Uterus (tissue), 4 donors: ENCODE results near the gene MTSS2. TPM values are rescaled to one million over a fixed set of nuclear protein-coding genes. Genes with fewer than 3 reads are reported as not detected.

Experiments
- DNase-seq, 2 donors: peaks; one replicate each; pipeline ENCODE4 v3.0.0-alpha.2; 2019 to 2020
- H3K27ac ChIP-seq, 2 donors: fragments of 200-600 bp; sonication (generic); 1 replicate in 1 of 2; 2 replicates in 1 of 2; pipeline ENCODE4 v1.5.1; 2016 to 2018
- H3K27me3 ChIP-seq, 2 donors: fragments of 200-600 bp; sonication (generic); one replicate each; pipeline ENCODE4 v1.5.1; 2018 to 2019; ENCODE audit warnings: control low read depth in 1 of 2
- H3K36me3 ChIP-seq, 2 donors: fragments of 200-600 bp; sonication (generic); one replicate each; pipeline ENCODE4 v1.5.1; 2019; ENCODE audit warnings: control low read depth in 1 of 2
- H3K4me1 ChIP-seq, 2 donors: fragments of 200-600 bp; sonication (generic); one replicate each; pipeline ENCODE4 v1.5.1; 2018 to 2019; ENCODE audit warnings: control low read depth in 1 of 2
- H3K4me3 ChIP-seq, 2 donors: fragments of 200-600 bp; sonication (generic); 1 replicate in 1 of 2; 2 replicates in 1 of 2; pipeline ENCODE4 v1.5.1; 2018 to 2019; ENCODE audit warnings: mild to moderate bottlenecking in 1 of 2
- H3K9me3 ChIP-seq, 2 donors: fragments of 200-600 bp; sonication (generic); one replicate each; pipeline ENCODE4 v1.5.1; 2019; ENCODE audit warnings: control low read depth in 1 of 2
- CTCF ChIP-seq, 4 experiments: fragments of 200-600 bp in 2 of 4; fragments of 450-650 bp in 2 of 4; sonication (generic) in 2 of 4; IDR thresholded peaks; one replicate each; pipeline ENCODE4 v1.5.1; 2016 to 2019; ENCODE audit warnings: antibody characterized with exemption in 4 of 4, mild to moderate bottlenecking in 2 of 4, moderate library complexity in 1 of 4
- POLR2A ChIP-seq, 2 donors: fragments of 450-650 bp; IDR thresholded peaks; one replicate each; pipeline ENCODE4 v1.6.1; 2016; ENCODE audit warnings: antibody characterized with exemption in 2 of 2, mild to moderate bottlenecking in 1 of 2, moderate library complexity in 1 of 2
- intact Hi-C: fragments of 100-400 bp; cut with DNase I; formaldehyde crosslinking; loops from one replicate; pipeline ENCODE4 v1.15.1; 2023; ENCODE audit warnings: low total_unique reads
- total RNA-seq, 4 donors: library from RNA; depleted of rRNA in 3 of 4; stranded (reverse); fragments of >200 nt in 3 of 4; gene quantifications; one replicate each; pipeline versions ENCODE4 v1.1.0 to v1.2.4, GENCODE V29; 2014 to 2023
- donor health status: DM: yes; HTN: yes; CAD: no.

The MTSS2 gene
- total RNA-seq, 4 donors from 2014 or later: 11.2 to 142 (median 18.2) TPM

- Histone ChIP-seq H3K4me1 (peaks cover 0 to 21% of the 10 kb centered on the region in 2 donors), H3K27ac (no peak overlapping the region), H3K36me3 (no peaks in the 10 kb centered on the region), H3K4me3 (no peak overlapping the region), H3K27me3 (no peaks in the 10 kb centered on the region), H3K9me3 (no peaks in the 10 kb centered on the region)
- TF ChIP-seq CTCF (IDR thresholded peaks at IDR 0.05): no peak
- no peak for TF ChIP-seq POLR2A (IDR thresholded peaks at IDR 0.05)
- DNase-seq: peak in 1 of 2 donors; percentile 20
- intact Hi-C loops: no loop called here
These were observed 20.6 kb downstream of the MTSS2 start for GRCh38 chr16:70665113-70665694.

GRCh38 chr16:70664325-70665112 is 21.3 kb downstream of the MTSS2 start:
- no peak for DNase-seq
- Histone ChIP-seq H3K36me3 (no peaks in the 10 kb centered on the region), H3K4me3 (no peak overlapping the region), H3K27me3 (no peaks in the 10 kb centered on the region), H3K4me1 (peaks cover 0 to 21% of the 10 kb centered on the region in 2 donors), H3K9me3 (no peaks in the 10 kb centered on the region), H3K27ac (no peak overlapping the region)
- intact Hi-C loops: no loop called here
- TF ChIP-seq POLR2A (IDR thresholded peaks at IDR 0.05): no peak
- no peak for TF ChIP-seq CTCF (IDR thresholded peaks at IDR 0.05)

GRCh38 chr16:70663524-70664324 is 22.1 kb downstream of the MTSS2 start:
- H3K27me3 ChIP-seq: no peaks in the 10 kb centered on the region
- no peak for TF ChIP-seq POLR2A (IDR thresholded peaks at IDR 0.05)
- no peak for TF ChIP-seq CTCF (IDR thresholded peaks at IDR 0.05)
- intact Hi-C loops: no loop called here
- H3K36me3 ChIP-seq: no peaks in the 10 kb centered on the region
- DNase-seq: no peak
- peak overlapping the region; percentile 65 to 69 for H3K27ac ChIP-seq
- no peak overlapping the region for H3K4me3 ChIP-seq
- no peaks in the 10 kb centered on the region for H3K9me3 ChIP-seq
- peaks cover 0 to 21% of the 10 kb centered on the region in 2 donors for H3K4me1 ChIP-seq

GRCh38 chr16:70662991-70663523 is 22.8 kb downstream of the MTSS2 start:
- Histone ChIP-seq H3K4me1 (peaks cover 0 to 21% of the 10 kb centered on the region in 2 donors), H3K27ac (peak overlapping the region; percentile 65 to 69), H3K36me3 (no peaks in the 10 kb centered on the region), H3K27me3 (no peaks in the 10 kb centered on the region), H3K9me3 (no peaks in the 10 kb centered on the region), H3K4me3 (no peak overlapping the region)
- no peak for DNase-seq
- TF ChIP-seq POLR2A (IDR thresholded peaks at IDR 0.05) (no peak), CTCF (IDR thresholded peaks at IDR 0.05) (no peak)
- intact Hi-C loops: no loop called here
